ENCODE measurements around the gene ATP9B.

DNA sequence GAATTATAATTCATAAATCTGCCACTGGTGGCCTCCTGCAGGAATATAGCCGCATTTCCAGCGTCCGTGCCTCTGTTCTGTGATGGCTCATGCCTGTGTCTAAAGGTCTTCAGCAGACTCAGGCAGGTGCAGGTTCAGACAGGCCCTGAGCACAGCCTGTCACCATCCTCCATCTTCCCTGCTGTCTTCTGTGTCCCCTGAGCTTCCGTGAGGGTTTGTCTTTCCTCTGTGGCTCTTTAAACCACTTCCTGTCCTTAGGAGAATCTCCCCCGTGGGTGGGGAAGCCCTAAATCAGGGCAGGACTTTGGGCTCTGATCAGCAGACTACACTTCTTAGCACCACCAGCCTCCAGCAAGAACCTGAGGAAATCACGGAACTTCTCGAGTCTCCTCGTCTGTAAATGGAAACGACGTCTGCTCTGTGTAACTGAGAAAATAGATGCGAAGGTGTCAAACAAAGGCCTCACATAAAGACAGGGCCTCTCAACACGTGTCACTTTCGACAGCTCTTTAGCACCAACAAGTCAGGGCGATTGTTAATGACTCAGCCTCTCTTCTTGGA lies 302.4 kb downstream of the ATP9B start:
- TF ChIP-seq ZNF565 (CRISPR knock-in tag; conservative IDR thresholded peaks at IDR 0.05; ENCODE audit: low read depth) (no peak), ESRRG (CRISPR knock-in tag; IDR thresholded peaks at IDR 0.05) (no peak), ZFP30 (CRISPR knock-in tag; IDR thresholded peaks at IDR 0.05) (no peak), ZNF8 (CRISPR knock-in tag; IDR thresholded peaks at IDR 0.05) (no peak), CREB5 (CRISPR knock-in tag; IDR thresholded peaks at IDR 0.05; ENCODE audit: low read depth) (no peak), TOX (CRISPR knock-in tag; IDR thresholded peaks at IDR 0.05; ENCODE audit: borderline replicate concordance) (no peak), ZFP3 (CRISPR knock-in tag; IDR thresholded peaks at IDR 0.05) (no peak)
- TF ChIP-seq, protein P1, sequence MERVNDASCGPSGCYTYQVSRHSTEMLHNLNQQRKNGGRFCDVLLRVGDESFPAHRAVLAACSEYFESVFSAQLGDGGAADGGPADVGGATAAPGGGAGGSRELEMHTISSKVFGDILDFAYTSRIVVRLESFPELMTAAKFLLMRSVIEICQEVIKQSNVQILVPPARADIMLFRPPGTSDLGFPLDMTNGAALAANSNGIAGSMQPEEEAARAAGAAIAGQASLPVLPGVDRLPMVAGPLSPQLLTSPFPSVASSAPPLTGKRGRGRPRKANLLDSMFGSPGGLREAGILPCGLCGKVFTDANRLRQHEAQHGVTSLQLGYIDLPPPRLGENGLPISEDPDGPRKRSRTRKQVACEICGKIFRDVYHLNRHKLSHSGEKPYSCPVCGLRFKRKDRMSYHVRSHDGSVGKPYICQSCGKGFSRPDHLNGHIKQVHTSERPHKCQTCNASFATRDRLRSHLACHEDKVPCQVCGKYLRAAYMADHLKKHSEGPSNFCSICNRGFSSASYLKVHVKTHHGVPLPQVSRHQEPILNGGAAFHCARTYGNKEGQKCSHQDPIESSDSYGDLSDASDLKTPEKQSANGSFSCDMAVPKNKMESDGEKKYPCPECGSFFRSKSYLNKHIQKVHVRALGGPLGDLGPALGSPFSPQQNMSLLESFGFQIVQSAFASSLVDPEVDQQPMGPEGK (CRISPR knock-in tag; IDR thresholded peaks at IDR 0.05; ENCODE audit: borderline replicate concordance): no peak
- TF ChIP-seq, protein P2, sequence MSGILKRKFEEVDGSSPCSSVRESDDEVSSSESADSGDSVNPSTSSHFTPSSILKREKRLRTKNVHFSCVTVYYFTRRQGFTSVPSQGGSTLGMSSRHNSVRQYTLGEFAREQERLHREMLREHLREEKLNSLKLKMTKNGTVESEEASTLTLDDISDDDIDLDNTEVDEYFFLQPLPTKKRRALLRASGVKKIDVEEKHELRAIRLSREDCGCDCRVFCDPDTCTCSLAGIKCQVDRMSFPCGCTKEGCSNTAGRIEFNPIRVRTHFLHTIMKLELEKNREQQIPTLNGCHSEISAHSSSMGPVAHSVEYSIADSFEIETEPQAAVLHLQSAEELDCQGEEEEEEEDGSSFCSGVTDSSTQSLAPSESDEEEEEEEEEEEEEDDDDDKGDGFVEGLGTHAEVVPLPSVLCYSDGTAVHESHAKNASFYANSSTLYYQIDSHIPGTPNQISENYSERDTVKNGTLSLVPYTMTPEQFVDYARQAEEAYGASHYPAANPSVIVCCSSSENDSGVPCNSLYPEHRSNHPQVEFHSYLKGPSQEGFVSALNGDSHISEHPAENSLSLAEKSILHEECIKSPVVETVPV (CRISPR knock-in tag; IDR thresholded peaks at IDR 0.05): no peak
